Mammary epithelial cell (primary cell): ENCODE measurements around the gene CLECL1.

ENCODE experiments used
- EZH2 ChIP-seq: IDR thresholded peaks from 2 replicates; pipeline ENCODE4 v1.6.1; 2012; ENCODE audit warnings: low read length, inconsistent platforms, borderline replicate concordance
- TF ChIP-seq, protein P1 (sequence below), 2 donors: IDR thresholded peaks in 1 of 2; conservative IDR thresholded peaks in 1 of 2; 2 replicates each; pipeline ENCODE4 v1.5.1; 2011 to 2012; ENCODE audit warnings: inconsistent platforms in 2 of 2, low read length in 2 of 2, mild to moderate bottlenecking in 2 of 2, control low read depth in 1 of 2, low read depth in 1 of 2; ENCODE audit not compliant: insufficient read depth in 1 of 2; ENCODE audit errors: extremely low read depth in 1 of 2

GRCh38 chr12:9756170-9756569, 23.3 kb upstream of the CLECL1 start:
- no peak for TF ChIP-seq EZH2
- TF ChIP-seq, protein P1, sequence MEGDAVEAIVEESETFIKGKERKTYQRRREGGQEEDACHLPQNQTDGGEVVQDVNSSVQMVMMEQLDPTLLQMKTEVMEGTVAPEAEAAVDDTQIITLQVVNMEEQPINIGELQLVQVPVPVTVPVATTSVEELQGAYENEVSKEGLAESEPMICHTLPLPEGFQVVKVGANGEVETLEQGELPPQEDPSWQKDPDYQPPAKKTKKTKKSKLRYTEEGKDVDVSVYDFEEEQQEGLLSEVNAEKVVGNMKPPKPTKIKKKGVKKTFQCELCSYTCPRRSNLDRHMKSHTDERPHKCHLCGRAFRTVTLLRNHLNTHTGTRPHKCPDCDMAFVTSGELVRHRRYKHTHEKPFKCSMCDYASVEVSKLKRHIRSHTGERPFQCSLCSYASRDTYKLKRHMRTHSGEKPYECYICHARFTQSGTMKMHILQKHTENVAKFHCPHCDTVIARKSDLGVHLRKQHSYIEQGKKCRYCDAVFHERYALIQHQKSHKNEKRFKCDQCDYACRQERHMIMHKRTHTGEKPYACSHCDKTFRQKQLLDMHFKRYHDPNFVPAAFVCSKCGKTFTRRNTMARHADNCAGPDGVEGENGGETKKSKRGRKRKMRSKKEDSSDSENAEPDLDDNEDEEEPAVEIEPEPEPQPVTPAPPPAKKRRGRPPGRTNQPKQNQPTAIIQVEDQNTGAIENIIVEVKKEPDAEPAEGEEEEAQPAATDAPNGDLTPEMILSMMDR (conservative IDR thresholded peaks at IDR 0.05 in 1 of 2, IDR thresholded peaks at IDR 0.05 in 1 of 2; ENCODE audit: extremely low read depth in 1 of 2, insufficient read depth in 1 of 2, low read depth in 1 of 2, low read length in 2 of 2), result no peak
